Kidney (tissue), 14 donors: Measurements from ENCODE around the gene NRTN. TPM values are rescaled to one million over a fixed set of nuclear protein-coding genes. Genes with fewer than 3 reads are reported as not detected.
"Not testable (repeated sequence)": the region's sequence is repeated elsewhere in the genome, so short reads cannot be mapped to it uniquely, and the experiment has no call there.

ENCODE experiments used
- DNase-seq, 5 donors: peaks; one replicate each; pipeline ENCODE4 v3.0.0-alpha.2; 2013 to 2020
- FAIRE-seq: peaks from 2 replicates; lab custom pipeline; 2012; peaks lifted over from hg19 to GRCh38; lab: Jason Lieb, UNC
- H3K27ac ChIP-seq, 2 donors: one replicate each; pipeline ENCODE4 v1.7.0; 2013; ENCODE audit warnings: low read depth in 2 of 2, low read length in 2 of 2, inconsistent platforms in 1 of 2
- H3K27me3 ChIP-seq: one replicate; pipeline ENCODE4 v1.7.1; 2013; ENCODE audit warnings: low read length, inconsistent platforms; ENCODE audit not compliant: control insufficient read depth, insufficient read depth
- H3K36me3 ChIP-seq, 3 donors: one replicate each; pipeline versions ENCODE4 v1.7.0 to v1.7.1; 2013; ENCODE audit warnings: low read length in 3 of 3, control low read depth in 1 of 3, inconsistent platforms in 1 of 3; ENCODE audit not compliant: insufficient read depth in 3 of 3, control insufficient read depth in 2 of 3
- H3K4me1 ChIP-seq, 3 donors: one replicate each; pipeline versions ENCODE4 v1.7.0 to v1.7.1; 2013; ENCODE audit warnings: low read length in 3 of 3, inconsistent platforms in 1 of 3, low read depth in 1 of 3; ENCODE audit not compliant: control insufficient read depth in 2 of 3, insufficient read depth in 2 of 3
- H3K4me3 ChIP-seq, 3 donors: one replicate each; pipeline versions ENCODE4 v1.7.0 to v1.8.1; 2013; ENCODE audit warnings: low read length in 3 of 3, control low read depth in 1 of 3, inconsistent platforms in 1 of 3
- H3K9ac ChIP-seq, 3 donors: one replicate each; pipeline versions ENCODE4 v1.7.0 to v1.7.1; 2013; ENCODE audit warnings: low read length in 3 of 3, control low read depth in 1 of 3, inconsistent platforms in 1 of 3
- H3K9me3 ChIP-seq, 3 donors: one replicate each; pipeline versions ENCODE4 v1.7.0 to v1.7.1; 2013; ENCODE audit warnings: low read length in 3 of 3, control low read depth in 1 of 3, inconsistent platforms in 1 of 3; ENCODE audit not compliant: control insufficient read depth in 2 of 3, insufficient read depth in 1 of 3
- CTCF ChIP-seq: IDR thresholded peaks from 3 replicates; pipeline ENCODE4 v1.5.1; 2012; ENCODE audit warnings: mild to moderate bottlenecking, moderate library complexity, borderline replicate concordance; ENCODE audit not compliant: insufficient read depth; ENCODE audit errors: extremely low read depth
- intact Hi-C: fragments of 100-400 bp; cut with DNase I; formaldehyde crosslinking; loops from one replicate; pipeline ENCODE4 v1.11.1; 2022
- polyA plus RNA-seq: library from polyadenylated mRNA; stranded (reverse); fragments of 350-450 nt; fragmentation: Illumina TruSeq; extraction: RNeasy Lipid Tissue Mini Kit (QIAGEN cat#74804); gene quantifications from one replicate; pipeline ENCODE4 v1.2.3, GENCODE V29; 2014; ENCODE audit warnings: low read depth, low replicate concordance; ENCODE audit not compliant: insufficient read depth
- total RNA-seq: library from RNA; stranded (reverse); fragmentation: NEBNext Ultra II Directional; extraction: Animal tissue kit (Norgen Biotek cat#: 25700); gene quantifications from one replicate; pipeline ENCODE4 v1.2.1, GENCODE V29; 2021
- donor health status: control.
- donor health status: control.
- donor health status: control.
- donor health status: control.
- donor health status: control.
- donor health status: DM: yes; HTN: yes; CAD: no.
- donor health status: Normal renal cell carcinoma (clear cell type).

The NRTN gene
- total and polyA plus RNA-seq, 2 donors from 2014 or later, result 3.5 to 5.8 TPM

- DNase-seq (no peak), FAIRE-seq (no peak)
- TF ChIP-seq CTCF, result no peak
- intact Hi-C loops, result no loop called here
- Histone ChIP-seq H3K4me1 (peaks cover 0 to 3% (median 0%) of the 10 kb centered on the region in 3 donors), H3K27me3 (no peaks in the 10 kb centered on the region), H3K27ac (no peak overlapping the region), H3K9me3 (no peaks in the 10 kb centered on the region), H3K36me3 (no peaks in the 10 kb centered on the region), H3K9ac (no peak overlapping the region), H3K4me3 (no peak overlapping the region)
These were observed 45.3 kb downstream of the NRTN start for GRCh38 chr19:5850189-5850588.

GRCh38 chr19:5850743-5851293, 46.0 kb downstream of the NRTN start:
- H3K4me1 ChIP-seq, result peaks cover 0 to 3% (median 0%) of the 10 kb centered on the region in 3 donors
- no peak overlapping the region for H3K9ac ChIP-seq
- intact Hi-C loops, result no loop called here
- FAIRE-seq (no peak), DNase-seq (no peak)
- no peaks in the 10 kb centered on the region for H3K9me3 ChIP-seq
- no peak overlapping the region for H3K4me3 ChIP-seq
- H3K36me3 ChIP-seq, result no peaks in the 10 kb centered on the region
- H3K27me3 ChIP-seq, result no peaks in the 10 kb centered on the region
- no peak for TF ChIP-seq CTCF
- H3K27ac ChIP-seq, result no peak overlapping the region

GRCh38 chr19:5851302-5851701, 46.4 kb downstream of the NRTN start, which contains the start of gene FUT3:
FUT3 (minus strand) TSS chr19:5851449.
- intact Hi-C loops, result no loop called here
- Histone ChIP-seq H3K9me3 (no peaks in the 10 kb centered on the region), H3K27me3 (no peaks in the 10 kb centered on the region), H3K36me3 (no peaks in the 10 kb centered on the region), H3K4me1 (peaks cover 0 to 3% (median 0%) of the 10 kb centered on the region in 3 donors), H3K9ac (no peak within 1 kb of the TSS), H3K4me3 (no peak within 1 kb of the TSS), H3K27ac (no peak within 1 kb of the TSS)
- FAIRE-seq (no peak), DNase-seq (no peak)
- TF ChIP-seq CTCF, result no peak

GRCh38 chr19:5854121-5854520, 49.3 kb downstream of the NRTN start:
- H3K4me3 ChIP-seq, H3K9me3 ChIP-seq, H3K27me3 ChIP-seq, FAIRE-seq, intact Hi-C loops, H3K27ac ChIP-seq, H3K36me3 ChIP-seq, H3K4me1 ChIP-seq, DNase-seq, H3K9ac ChIP-seq: not testable (repeated sequence)

GRCh38 chr19:5855151-5855550, 50.3 kb downstream of the NRTN start:
- H3K4me3 ChIP-seq, H3K36me3 ChIP-seq, H3K4me1 ChIP-seq, H3K27ac ChIP-seq, H3K27me3 ChIP-seq, intact Hi-C loops, FAIRE-seq, H3K9me3 ChIP-seq, H3K9ac ChIP-seq, DNase-seq: not testable (repeated sequence)
